GM06990 (cell line): Measurements from ENCODE around the gene CACHD1.
"Not testable (repeated sequence)": the region's sequence is repeated elsewhere in the genome, so short reads cannot be mapped to it uniquely, and the experiment has no call there.

Experiments
- DNase-seq: peaks from one replicate; pipeline ENCODE4 v3.0.0-alpha.2; 2011; ENCODE audit not compliant: insufficient read length; ENCODE audit errors: extremely low read depth
- H3K27me3 ChIP-seq: replicated peaks from 2 replicates; pipeline ENCODE4 v1.6.0; 2011; ENCODE audit warnings: low read length; ENCODE audit not compliant: control insufficient read depth, insufficient read depth
- H3K36me3 ChIP-seq: 2 replicates; pipeline ENCODE4 v1.5.1; 2011; ENCODE audit warnings: low read length; ENCODE audit not compliant: control insufficient read depth, insufficient read depth
- H3K4me3 ChIP-seq: replicated peaks from 2 replicates; pipeline ENCODE4 v1.5.1; 2011; ENCODE audit warnings: low read depth, mild to moderate bottlenecking, control low read depth, low read length
- CTCF ChIP-seq: IDR thresholded peaks from 2 replicates; pipeline ENCODE4 v1.5.1; 2011; ENCODE audit warnings: low read length, control low read depth, mild to moderate bottlenecking, inconsistent platforms; ENCODE audit not compliant: insufficient read depth, poor library complexity, severe bottlenecking

CACHD1 gene

GRCh38 chr1:64502931-64503330 is 33.0 kb downstream of the CACHD1 start:
- no peaks in the 10 kb centered on the region for H3K36me3 ChIP-seq
- H3K4me3 ChIP-seq, result no peak overlapping the region
- H3K27me3 ChIP-seq, result no peaks in the 10 kb centered on the region; the same call in 1 of the 2 replicates
- no peak for DNase-seq
- TF ChIP-seq CTCF, result no peak

- Histone ChIP-seq H3K27me3 (no peaks in the 10 kb centered on the region; the same call in 1 of the 2 replicates), H3K36me3 (no peaks in the 10 kb centered on the region), H3K4me3 (no peak overlapping the region; the same call in none of the 2 replicates)
- TF ChIP-seq CTCF, result no peak
- peak; percentile 4 for DNase-seq
These were observed 35.5 kb downstream of the CACHD1 start for GRCh38 chr1:64505232-64505943.

GRCh38 chr1:64505944-64506655 is 36.2 kb downstream of the CACHD1 start:
- no peak for TF ChIP-seq CTCF
- no peaks in the 10 kb centered on the region; the same call in 1 of the 2 replicates for H3K27me3 ChIP-seq
- no peak overlapping the region for H3K4me3 ChIP-seq
- DNase-seq, result peak; percentile 1
- no peaks in the 10 kb centered on the region for H3K36me3 ChIP-seq

GRCh38 chr1:64508629-64509028 is 38.7 kb downstream of the CACHD1 start:
- no peak overlapping the region for H3K4me3 ChIP-seq

GRCh38 chr1:64511044-64511443 is 41.1 kb downstream of the CACHD1 start:
- Histone ChIP-seq H3K4me3 (no peak overlapping the region), H3K27me3 (no peaks in the 10 kb centered on the region; the same call in 1 of the 2 replicates), H3K36me3 (no peaks in the 10 kb centered on the region)
- TF ChIP-seq CTCF, result no peak
- no peak for DNase-seq

More at GRCh38 chr1:64508629-64509028, 38.7 kb downstream of the CACHD1 start:
- no peak for TF ChIP-seq CTCF
- Histone ChIP-seq H3K27me3 (no peaks in the 10 kb centered on the region; the same call in 1 of the 2 replicates), H3K36me3 (no peaks in the 10 kb centered on the region)
- no peak for DNase-seq

- not testable (repeated sequence) for H3K27me3 ChIP-seq, DNase-seq, H3K4me3 ChIP-seq, H3K36me3 ChIP-seq
These were observed 42.3 kb downstream of the CACHD1 start for GRCh38 chr1:64512206-64512605.
